Trophoblast cell (in vitro differentiated cells and primary cell): ENCODE results near the gene GPR31.

Source experiments
- DNase-seq, 2 donors: peaks; one replicate each; pipeline ENCODE4 v3.0.0-alpha.2; 2016
- H2AFZ ChIP-seq: 2 replicates; pipeline ENCODE4 v1.6.1; 2013; ENCODE audit warnings: low read length, moderate library complexity, mild to moderate bottlenecking; ENCODE audit not compliant: insufficient read depth, poor library complexity
- H2AK5ac ChIP-seq: 2 replicates; pipeline ENCODE4 v1.6.1; 2013; ENCODE audit warnings: mild to moderate bottlenecking, low read length
- H2BK120ac ChIP-seq: 2 replicates; pipeline ENCODE4 v1.6.1; 2013; ENCODE audit warnings: low read length, mild to moderate bottlenecking, moderate library complexity; ENCODE audit not compliant: insufficient read depth, poor library complexity
- H2BK12ac ChIP-seq: 2 replicates; pipeline ENCODE4 v1.6.1; 2013; ENCODE audit warnings: mild to moderate bottlenecking, low read length, moderate library complexity
- H2BK5ac ChIP-seq: 2 replicates; pipeline ENCODE4 v1.6.1; 2013; ENCODE audit warnings: low read length, low read depth, moderate library complexity, mild to moderate bottlenecking; ENCODE audit not compliant: poor library complexity
- H3K14ac ChIP-seq: 2 replicates; pipeline ENCODE4 v1.6.1; 2013; ENCODE audit warnings: mild to moderate bottlenecking, low read length
- H3K18ac ChIP-seq: 2 replicates; pipeline ENCODE4 v1.6.1; 2013; ENCODE audit warnings: mild to moderate bottlenecking, low read length
- H3K23ac ChIP-seq: 2 replicates; pipeline ENCODE4 v1.6.1; 2013; ENCODE audit warnings: low read length
- H3K27ac ChIP-seq: 2 replicates; pipeline ENCODE4 v1.5.1; 2013; ENCODE audit warnings: low read depth, mild to moderate bottlenecking, inconsistent platforms, low read length, moderate library complexity
- H3K27me3 ChIP-seq: 2 replicates; pipeline ENCODE4 v1.6.1; 2013; ENCODE audit warnings: inconsistent platforms, mild to moderate bottlenecking, low read length, moderate library complexity; ENCODE audit not compliant: insufficient read depth
- H3K36me3 ChIP-seq, 2 experiments: 1 replicate in 1 of 2; 2 replicates in 1 of 2; pipeline ENCODE4 v1.6.1; 2013; ENCODE audit warnings: low read length in 2 of 2, mild to moderate bottlenecking in 2 of 2, moderate library complexity in 1 of 2; ENCODE audit not compliant: insufficient read depth in 2 of 2, control insufficient read depth in 1 of 2
- H3K4ac ChIP-seq: 2 replicates; pipeline ENCODE4 v1.6.1; 2013; ENCODE audit warnings: low read depth, mild to moderate bottlenecking, low read length, moderate library complexity
- H3K4me1 ChIP-seq, 2 experiments: 1 replicate in 1 of 2; 2 replicates in 1 of 2; pipeline ENCODE4 v1.6.1; 2013; ENCODE audit warnings: low read length in 2 of 2, mild to moderate bottlenecking in 2 of 2, moderate library complexity in 1 of 2; ENCODE audit not compliant: insufficient read depth in 2 of 2, control insufficient read depth in 1 of 2
- H3K4me2 ChIP-seq: 2 replicates; pipeline ENCODE4 v1.6.1; 2013; ENCODE audit warnings: inconsistent platforms, mild to moderate bottlenecking, low read length, moderate library complexity
- H3K4me3 ChIP-seq: 2 replicates; pipeline ENCODE4 v1.5.1; 2013; ENCODE audit warnings: mild to moderate bottlenecking, low read depth, low read length, inconsistent platforms
- H3K79me1 ChIP-seq: one replicate; pipeline ENCODE4 v1.6.1; 2013; ENCODE audit warnings: low read length
- H3K79me2 ChIP-seq: 2 replicates; pipeline ENCODE4 v1.6.1; 2013; ENCODE audit warnings: low read length, mild to moderate bottlenecking; ENCODE audit not compliant: control insufficient read depth, insufficient read depth, poor library complexity
- H3K9ac ChIP-seq: 2 replicates; pipeline ENCODE4 v1.6.1; 2013; ENCODE audit warnings: mild to moderate bottlenecking, low read length
- H3K9me3 ChIP-seq: 2 replicates; pipeline ENCODE4 v1.6.1; 2013; ENCODE audit warnings: low read depth, mild to moderate bottlenecking, control low read depth, inconsistent platforms, low read length; ENCODE audit not compliant: insufficient read depth
- H4K12ac ChIP-seq: 2 replicates; pipeline ENCODE4 v1.6.1; 2013; ENCODE audit warnings: low read depth, mild to moderate bottlenecking, low read length, moderate library complexity
- H4K8ac ChIP-seq: 2 replicates; pipeline ENCODE4 v1.6.1; 2013; ENCODE audit warnings: low read depth, mild to moderate bottlenecking, low read length, moderate library complexity
- H4K91ac ChIP-seq: one replicate; pipeline ENCODE4 v1.6.1; 2013; ENCODE audit warnings: low read depth, mild to moderate bottlenecking, low read length, moderate library complexity
- WGBS: extraction: QIAGEN DNeasy Blood & Tissue Kit; methylation state at CpG from one replicate; pipeline ENCODE4 v1.1.7; 2013; ENCODE audit warnings: missing lambda C conversion rate; ENCODE audit not compliant: insufficient read length, insufficient coverage; ENCODE audit errors: extremely low coverage; 5-methylcytosine and 5-hydroxymethylcytosine counted together

Gene GPR31

GRCh38 chr6:167107787-167108186, 50.0 kb downstream of the GPR31 start:
- DNase-seq, result no peak
- no peak overlapping the region for H2AFZ ChIP-seq
- H3K14ac ChIP-seq, result no peak overlapping the region
- H2AK5ac ChIP-seq, result no peak overlapping the region
- no peaks in the 10 kb centered on the region for H3K27me3 ChIP-seq
- H3K27ac ChIP-seq, result no peak overlapping the region
- WGBS, result no CpG with 5 or more reads among the region's 7 CpGs
- H3K36me3 ChIP-seq, result no peaks in the 10 kb centered on the region
- peaks cover 5% of the 10 kb centered on the region for H3K9me3 ChIP-seq
- no peak overlapping the region for H4K8ac ChIP-seq
- no peak overlapping the region for H3K23ac ChIP-seq
- no peak overlapping the region for H3K4me2 ChIP-seq
- H4K91ac ChIP-seq, result no peak overlapping the region
- peaks cover 2 to 6% of the 10 kb centered on the region in 2 experiments for H3K4me1 ChIP-seq
- no peak overlapping the region for H3K9ac ChIP-seq
- no peak overlapping the region for H4K12ac ChIP-seq
- no peaks in the 10 kb centered on the region for H3K79me2 ChIP-seq
- H2BK12ac ChIP-seq, result no peak overlapping the region
- H2BK120ac ChIP-seq, result no peak overlapping the region
- H3K18ac ChIP-seq, result no peak overlapping the region
- no peak overlapping the region for H3K4ac ChIP-seq
- no peak overlapping the region for H3K4me3 ChIP-seq
- H3K79me1 ChIP-seq, result no peaks in the 10 kb centered on the region
- H2BK5ac ChIP-seq, result no peak overlapping the region

GRCh38 chr6:167106406-167106805, 51.4 kb downstream of the GPR31 start:
- Histone ChIP-seq H3K27me3 (no peaks in the 10 kb centered on the region), H3K9me3 (peaks cover 5% of the 10 kb centered on the region), H3K14ac (no peak overlapping the region), H3K4me2 (no peak overlapping the region), H4K91ac (no peak overlapping the region), H3K4ac (no peak overlapping the region), H2BK12ac (no peak overlapping the region), H3K36me3 (no peaks in the 10 kb centered on the region), H3K4me3 (no peak overlapping the region), H3K27ac (no peak overlapping the region), H3K18ac (no peak overlapping the region), H3K23ac (no peak overlapping the region), H4K12ac (no peak overlapping the region), H4K8ac (no peak overlapping the region), H2AFZ (no peak overlapping the region), H2BK5ac (no peak overlapping the region), H3K9ac (no peak overlapping the region), H2AK5ac (no peak overlapping the region), H2BK120ac (no peak overlapping the region), H3K4me1 (peaks cover 2 to 6% of the 10 kb centered on the region in 2 experiments), H3K79me1 (no peaks in the 10 kb centered on the region), H3K79me2 (no peaks in the 10 kb centered on the region)
- no peak for DNase-seq
- WGBS, result no CpG with 5 or more reads among the region's 1 CpG
